ENCODE results near the gene ARPC1B.

DNA sequence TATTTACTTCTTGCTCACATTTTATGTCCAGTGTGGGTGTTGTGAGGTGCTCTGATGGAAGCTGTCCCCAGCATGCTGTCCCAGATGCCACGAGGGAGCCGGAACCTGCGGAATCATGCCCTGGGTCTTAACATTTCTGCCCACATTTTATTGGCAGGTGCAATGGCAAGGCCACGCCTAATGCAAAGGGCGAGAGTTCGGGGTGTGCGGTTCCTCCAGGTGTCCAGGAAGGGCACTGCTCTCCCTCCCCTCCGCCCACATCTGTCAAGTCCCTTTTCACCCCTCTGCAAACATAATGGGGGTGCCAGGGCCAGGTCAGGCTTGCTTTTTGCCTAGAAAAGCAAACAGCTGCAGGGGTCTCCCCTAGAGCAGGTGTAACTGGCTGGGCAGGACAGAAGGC, 17.5 kb downstream of the ARPC1B start:
- TF ChIP-seq, protein P1, sequence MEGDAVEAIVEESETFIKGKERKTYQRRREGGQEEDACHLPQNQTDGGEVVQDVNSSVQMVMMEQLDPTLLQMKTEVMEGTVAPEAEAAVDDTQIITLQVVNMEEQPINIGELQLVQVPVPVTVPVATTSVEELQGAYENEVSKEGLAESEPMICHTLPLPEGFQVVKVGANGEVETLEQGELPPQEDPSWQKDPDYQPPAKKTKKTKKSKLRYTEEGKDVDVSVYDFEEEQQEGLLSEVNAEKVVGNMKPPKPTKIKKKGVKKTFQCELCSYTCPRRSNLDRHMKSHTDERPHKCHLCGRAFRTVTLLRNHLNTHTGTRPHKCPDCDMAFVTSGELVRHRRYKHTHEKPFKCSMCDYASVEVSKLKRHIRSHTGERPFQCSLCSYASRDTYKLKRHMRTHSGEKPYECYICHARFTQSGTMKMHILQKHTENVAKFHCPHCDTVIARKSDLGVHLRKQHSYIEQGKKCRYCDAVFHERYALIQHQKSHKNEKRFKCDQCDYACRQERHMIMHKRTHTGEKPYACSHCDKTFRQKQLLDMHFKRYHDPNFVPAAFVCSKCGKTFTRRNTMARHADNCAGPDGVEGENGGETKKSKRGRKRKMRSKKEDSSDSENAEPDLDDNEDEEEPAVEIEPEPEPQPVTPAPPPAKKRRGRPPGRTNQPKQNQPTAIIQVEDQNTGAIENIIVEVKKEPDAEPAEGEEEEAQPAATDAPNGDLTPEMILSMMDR (IDR thresholded peaks at IDR 0.05 in 4 of 5, conservative IDR thresholded peaks at IDR 0.05 in 1 of 5), result no peak
- TF ChIP-seq POLR2A (IDR thresholded peaks at IDR 0.05), result no peak
